ENCODE data around the gene SST.
"Not testable (repeated sequence)": the region's sequence is repeated elsewhere in the genome, so short reads cannot be mapped to it uniquely, and the experiment has no call there.

SST gene

GRCh38 chr3:187685948-187686347 is 15.8 kb upstream of the SST start:
- in situ Hi-C loops (cut with MboI; ENCODE audit: low sequenced_read_pairs) = no loop called here

- in situ Hi-C loops (cut with MboI; ENCODE audit: low sequenced_read_pairs) = no loop called here
Measured at GRCh38 chr3:187684880-187685279, 14.7 kb upstream of the SST start.

DNA sequence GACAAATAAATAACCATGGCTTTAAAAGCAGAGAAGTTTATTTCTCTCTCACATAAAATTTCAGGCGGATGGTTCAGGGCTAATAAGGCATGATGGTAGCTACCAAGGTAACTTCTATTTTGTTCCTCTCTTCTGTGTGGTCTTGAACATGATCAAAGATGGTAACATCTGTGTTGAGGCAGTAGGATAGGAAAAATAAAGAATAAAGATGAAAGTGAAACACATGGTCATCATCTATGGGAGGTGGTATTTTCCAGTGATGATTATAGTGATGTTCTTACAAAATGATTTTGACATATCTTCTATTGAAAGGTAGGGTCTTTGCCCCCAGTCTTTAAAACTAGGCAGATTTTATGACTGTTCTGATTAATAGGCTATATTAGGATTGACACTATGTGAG is 14.2 kb upstream of the SST start:
- in situ Hi-C loops (cut with MboI; ENCODE audit: low sequenced_read_pairs) = no loop called here

DNA sequence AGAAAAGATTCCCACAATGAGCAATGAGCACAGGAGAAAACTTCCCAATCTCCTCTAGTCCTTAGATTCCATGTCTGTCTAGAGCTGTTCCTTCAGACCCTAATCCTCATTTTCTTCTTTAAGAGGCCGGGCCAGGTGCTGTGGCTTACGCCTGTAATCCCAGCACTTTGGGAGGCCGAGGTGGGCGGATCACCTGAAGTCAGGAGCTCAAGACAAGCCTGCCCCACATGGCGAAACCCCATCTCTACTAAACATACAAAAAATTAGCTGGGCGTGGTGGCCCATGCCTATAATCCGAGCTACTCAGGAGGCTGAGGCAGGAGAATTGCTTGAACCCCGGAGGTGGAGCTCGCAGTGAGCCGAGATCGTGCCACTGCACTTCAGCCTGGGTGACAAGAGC is 11.6 kb upstream of the SST start:
- in situ Hi-C loops (cut with MboI; ENCODE audit: low sequenced_read_pairs) = not testable (repeated sequence)

DNA sequence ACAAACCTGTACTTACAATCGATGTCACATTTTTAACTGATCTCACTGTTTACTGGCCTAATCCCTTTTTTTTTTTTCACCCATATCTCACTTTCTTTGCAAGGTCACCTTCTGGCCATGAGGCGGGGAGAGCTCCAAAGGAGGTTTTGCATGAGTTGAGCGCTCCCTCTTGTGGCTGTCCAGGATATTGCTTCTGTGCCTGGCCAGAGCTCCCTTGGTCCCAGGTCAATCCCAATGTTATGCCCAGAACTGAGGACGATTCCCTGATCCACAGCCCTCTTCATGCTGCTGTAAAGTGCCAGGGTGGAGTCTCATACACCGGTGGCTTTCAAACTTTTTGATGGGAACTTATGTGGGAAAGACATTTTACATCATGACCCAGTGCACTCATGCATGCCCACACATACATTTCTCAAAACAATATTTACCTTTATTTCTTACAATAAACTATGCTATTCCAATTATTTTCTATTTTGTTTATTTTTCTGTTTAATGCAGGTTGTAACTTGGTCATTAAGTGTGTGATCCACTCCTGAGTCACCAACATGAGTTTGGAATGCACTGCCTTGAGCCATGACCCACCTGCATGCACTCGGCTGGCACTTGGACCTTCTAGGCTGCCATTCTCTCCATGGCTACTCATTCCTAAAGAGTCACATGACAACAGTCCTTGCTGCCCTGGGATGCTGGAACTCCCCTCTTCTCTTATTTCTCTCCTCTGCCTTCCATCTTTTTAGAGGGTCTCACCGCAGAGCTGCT is 9.6 kb upstream of the SST start:
- in situ Hi-C loops (cut with MboI; ENCODE audit: low sequenced_read_pairs) = loop anchor here (5.0 kb wide), 1 partner anchor 363 kb away; no protein-coding TSS in a partner anchor

DNA sequence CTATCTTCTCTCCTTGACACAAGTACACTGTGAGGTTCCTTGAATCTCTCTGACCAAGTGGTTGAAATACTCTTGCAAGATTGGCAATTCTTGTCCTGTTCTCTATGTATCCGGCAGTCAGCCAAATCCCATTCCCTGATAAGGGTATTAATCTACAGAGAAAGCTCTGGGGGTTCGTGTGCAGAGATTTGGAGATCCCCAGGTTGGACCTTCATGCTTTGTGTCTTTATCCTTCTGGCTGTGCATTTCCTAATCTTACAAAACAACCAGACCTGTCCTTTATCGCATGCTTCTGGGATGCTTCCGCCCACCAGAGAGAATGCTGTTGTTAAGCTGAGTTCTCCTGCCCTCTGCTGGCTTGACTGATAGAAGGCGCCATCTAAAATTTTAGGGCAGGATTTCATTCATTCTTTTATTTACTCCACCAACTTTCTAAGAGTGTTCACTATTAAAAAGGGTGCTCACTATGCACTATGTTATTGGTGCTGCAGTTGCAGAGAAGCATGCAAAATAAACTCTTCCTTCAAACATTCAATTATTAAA is 8.6 kb upstream of the SST start:
- in situ Hi-C loops (cut with MboI; ENCODE audit: low sequenced_read_pairs) = loop anchor here (5.0 kb wide), 1 partner anchor 361 kb away; no protein-coding TSS in a partner anchor

GRCh38 chr3:187677604-187678003 is 7.4 kb upstream of the SST start:
- in situ Hi-C loops (cut with MboI; ENCODE audit: low sequenced_read_pairs) = loop anchor here (5.0 kb wide), 1 partner anchor 360 kb away; no protein-coding TSS in a partner anchor

DNA sequence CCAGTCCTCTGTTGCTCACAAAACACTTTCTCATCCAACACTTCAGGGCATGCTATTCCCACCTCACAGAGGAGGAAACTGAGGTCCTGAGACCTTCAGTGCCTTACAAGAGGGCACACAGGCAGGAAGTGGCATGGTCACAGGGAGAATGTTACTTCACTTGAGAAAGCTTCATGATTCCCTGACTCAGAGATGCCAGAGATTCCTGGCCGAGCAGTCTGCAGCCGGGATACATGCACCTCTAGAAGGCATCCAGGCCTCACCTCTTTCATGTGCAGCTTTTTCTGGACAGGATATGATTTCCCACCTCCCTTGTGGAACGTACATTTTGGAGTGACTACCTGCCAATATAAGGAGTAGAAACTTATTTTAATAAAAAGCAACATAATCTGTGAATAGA is 2.8 kb upstream of the SST start:
- in situ Hi-C loops (cut with MboI; ENCODE audit: low sequenced_read_pairs) = no loop called here

DNA sequence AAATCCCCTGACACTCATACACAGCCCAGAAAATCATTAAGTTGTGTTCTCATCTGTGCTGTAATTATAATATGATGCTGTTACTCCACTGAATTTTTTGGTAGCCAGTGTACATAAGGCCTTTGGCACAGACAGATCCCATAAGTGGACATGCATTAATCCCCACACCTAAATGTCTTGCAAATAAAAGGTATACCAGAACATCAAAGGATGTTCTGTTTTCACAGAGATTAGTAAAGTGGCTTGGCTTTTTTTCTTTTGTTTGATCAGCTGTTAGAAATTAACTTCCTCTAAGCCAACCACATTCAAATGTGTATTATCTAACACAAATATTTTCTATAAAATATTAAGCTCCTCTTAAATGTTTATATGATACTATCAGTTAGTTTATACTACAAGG is 2.7 kb downstream of the SST start:
- in situ Hi-C loops (cut with MboI; ENCODE audit: low sequenced_read_pairs) = no loop called here

DNA sequence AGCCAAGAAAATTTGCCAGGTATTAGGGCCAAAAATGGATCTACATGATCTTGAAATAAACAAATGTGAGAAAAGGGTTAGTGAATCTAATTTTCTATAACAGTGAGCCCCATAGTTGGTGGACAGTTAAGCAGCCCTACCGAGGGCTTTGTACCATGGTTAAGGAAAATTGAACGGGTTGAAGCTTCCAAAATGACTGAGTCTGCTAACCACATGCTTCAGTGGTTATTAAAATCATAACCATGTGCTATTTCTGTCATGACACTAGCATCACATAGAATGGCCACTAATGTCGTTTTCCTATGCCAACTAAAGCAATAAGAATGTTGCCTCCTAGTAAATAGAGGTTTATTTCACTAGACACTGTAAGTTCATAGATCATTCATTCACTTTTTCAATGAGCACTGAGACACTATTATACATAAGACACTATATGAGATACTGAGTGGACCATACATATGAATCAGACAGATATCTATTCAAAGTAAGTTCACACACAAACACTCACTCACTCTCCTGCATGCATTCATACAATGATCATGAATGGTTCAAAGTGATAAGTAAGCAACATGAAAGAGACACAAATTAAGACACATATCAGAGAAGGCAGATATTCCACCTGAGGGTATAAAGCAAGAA is 4.3 kb downstream of the SST start:
- in situ Hi-C loops (cut with MboI; ENCODE audit: low sequenced_read_pairs) = no loop called here

GRCh38 chr3:187665010-187665409 is 5.2 kb downstream of the SST start:
- in situ Hi-C loops (cut with MboI; ENCODE audit: low sequenced_read_pairs) = no loop called here

- in situ Hi-C loops (cut with MboI; ENCODE audit: low sequenced_read_pairs) = no loop called here
Measured at GRCh38 chr3:187662848-187663409, 7.3 kb downstream of the SST start.

- in situ Hi-C loops (cut with MboI; ENCODE audit: low sequenced_read_pairs) = no loop called here
Measured at GRCh38 chr3:187661267-187661666, 8.9 kb downstream of the SST start.

DNA sequence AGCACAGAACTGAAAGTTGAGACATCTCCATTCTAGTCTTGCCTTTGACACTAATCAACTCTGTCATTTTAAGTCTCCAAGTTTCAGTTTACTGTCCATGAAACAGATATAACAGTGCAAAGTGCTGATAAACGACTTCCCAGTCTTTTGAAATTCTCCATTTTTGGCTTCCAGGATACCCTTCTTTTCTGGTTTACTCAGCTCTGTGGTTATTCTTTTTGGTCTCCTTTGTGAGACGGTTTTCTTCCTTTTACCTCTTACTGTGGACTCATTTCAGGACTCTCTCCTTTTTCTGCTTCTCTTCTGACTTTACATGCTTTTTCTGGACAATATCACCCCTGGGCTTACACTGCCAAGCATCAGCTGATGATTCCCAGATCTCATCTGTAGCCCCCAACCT is 18.9 kb downstream of the SST start:
- in situ Hi-C loops (cut with MboI; ENCODE audit: low sequenced_read_pairs) = no loop called here

GRCh38 chr3:187648177-187648576 is 22.0 kb downstream of the SST start:
- in situ Hi-C loops (cut with MboI; ENCODE audit: low sequenced_read_pairs) = no loop called here

- in situ Hi-C loops (cut with MboI; ENCODE audit: low sequenced_read_pairs) = no loop called here
Measured at GRCh38 chr3:187646906-187647660, 23.1 kb downstream of the SST start.

DNA sequence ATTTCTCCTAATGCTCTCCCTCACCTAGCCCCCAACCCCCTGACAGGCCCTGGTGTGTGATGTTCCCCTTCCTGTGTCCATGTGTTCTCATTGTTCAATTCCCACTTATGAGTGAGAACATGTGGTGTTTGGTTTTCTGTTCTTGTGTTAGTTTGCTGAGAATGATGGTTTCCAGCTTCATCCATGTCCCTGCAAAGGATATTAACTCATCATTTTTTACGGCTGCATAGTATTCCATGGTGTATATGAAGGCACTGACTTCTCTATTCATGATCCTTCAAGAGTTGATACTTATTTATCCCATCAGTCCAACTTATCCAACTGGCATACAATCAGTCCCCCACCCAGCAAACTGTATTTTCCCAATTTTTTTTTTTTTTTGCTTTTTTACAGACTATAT is 24.8 kb downstream of the SST start:
- in situ Hi-C loops (cut with MboI; ENCODE audit: low sequenced_read_pairs) = not testable (repeated sequence)

DNA sequence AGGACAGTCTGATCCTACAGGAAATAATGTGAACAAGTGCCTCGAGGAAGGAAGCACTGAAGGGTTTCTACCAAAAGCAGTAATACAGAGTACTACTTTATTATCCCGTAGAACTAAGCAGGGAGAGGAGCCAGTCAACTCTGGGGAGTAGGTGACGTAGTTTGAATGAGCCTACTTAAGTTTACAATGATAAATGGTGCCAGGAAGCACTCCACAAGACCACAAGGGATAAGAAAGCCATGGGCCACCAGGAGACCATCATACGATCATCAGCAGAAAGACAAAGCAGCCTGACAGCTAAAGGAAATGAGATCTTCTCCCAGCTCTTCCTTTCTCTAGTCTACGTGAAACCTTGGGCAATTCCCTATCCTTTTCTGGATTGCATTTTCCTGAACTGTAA is 27.3 kb downstream of the SST start:
- in situ Hi-C loops (cut with MboI; ENCODE audit: low sequenced_read_pairs) = no loop called here

- in situ Hi-C loops (cut with MboI; ENCODE audit: low sequenced_read_pairs) = no loop called here
Measured at GRCh38 chr3:187641320-187642016, 28.7 kb downstream of the SST start.

DNA sequence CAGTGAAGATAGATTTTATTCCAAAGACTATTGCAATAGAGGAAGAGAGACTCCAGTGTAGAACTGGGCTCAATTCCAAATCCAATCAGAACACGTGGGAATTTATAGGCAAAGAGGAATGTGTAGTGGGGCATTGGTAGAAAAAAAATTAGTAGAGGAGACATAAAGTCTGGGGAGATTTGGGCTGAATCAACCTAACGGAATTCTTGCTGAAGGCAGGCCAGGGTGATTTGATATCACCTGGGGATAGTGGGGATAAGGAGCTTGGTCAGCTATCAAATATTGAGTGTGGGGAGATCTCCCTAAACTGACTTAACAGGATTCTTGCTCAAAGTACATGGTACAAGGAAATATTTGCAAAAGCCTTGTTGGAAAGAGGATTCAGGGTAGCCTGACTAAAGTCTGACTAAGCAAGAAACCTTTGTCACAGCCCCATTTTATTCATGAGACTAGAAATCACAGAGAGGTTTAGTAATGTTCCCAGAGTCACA is 29.6 kb downstream of the SST start:
- in situ Hi-C loops (cut with MboI; ENCODE audit: low sequenced_read_pairs) = no loop called here
